Measurements from ENCODE around the gene PDE4A. TPM values are rescaled to one million over a fixed set of nuclear protein-coding genes. Genes with fewer than 3 reads are reported as not detected.
A peak's percentile ranks its signal among the peaks of the same experiment; 100 is the strongest.

The PDE4A gene
- total RNA-seq, 1 donor from 2014 or later: 1.8 TPM

- DNase-seq (ENCODE audit: low read depth): peak; percentile 48
- TF ChIP-seq, protein P1, sequence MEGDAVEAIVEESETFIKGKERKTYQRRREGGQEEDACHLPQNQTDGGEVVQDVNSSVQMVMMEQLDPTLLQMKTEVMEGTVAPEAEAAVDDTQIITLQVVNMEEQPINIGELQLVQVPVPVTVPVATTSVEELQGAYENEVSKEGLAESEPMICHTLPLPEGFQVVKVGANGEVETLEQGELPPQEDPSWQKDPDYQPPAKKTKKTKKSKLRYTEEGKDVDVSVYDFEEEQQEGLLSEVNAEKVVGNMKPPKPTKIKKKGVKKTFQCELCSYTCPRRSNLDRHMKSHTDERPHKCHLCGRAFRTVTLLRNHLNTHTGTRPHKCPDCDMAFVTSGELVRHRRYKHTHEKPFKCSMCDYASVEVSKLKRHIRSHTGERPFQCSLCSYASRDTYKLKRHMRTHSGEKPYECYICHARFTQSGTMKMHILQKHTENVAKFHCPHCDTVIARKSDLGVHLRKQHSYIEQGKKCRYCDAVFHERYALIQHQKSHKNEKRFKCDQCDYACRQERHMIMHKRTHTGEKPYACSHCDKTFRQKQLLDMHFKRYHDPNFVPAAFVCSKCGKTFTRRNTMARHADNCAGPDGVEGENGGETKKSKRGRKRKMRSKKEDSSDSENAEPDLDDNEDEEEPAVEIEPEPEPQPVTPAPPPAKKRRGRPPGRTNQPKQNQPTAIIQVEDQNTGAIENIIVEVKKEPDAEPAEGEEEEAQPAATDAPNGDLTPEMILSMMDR (IDR thresholded peaks at IDR 0.05; ENCODE audit: insufficient read depth, low read length, poor library complexity, severe bottlenecking): no peak
Observed at GRCh38 chr19:10502524-10503001, 82.2 kb downstream of the PDE4A start.

GRCh38 chr19:10503002-10503789 lies 82.9 kb downstream of the PDE4A start, which contains the start of gene KEAP1:
TSS of gene KEAP1 (minus strand) at chr19:10503356. CDS start at chr19:10500033, 3,323 bp downstream.
- Histone ChIP-seq H3K27me3 (ENCODE audit: control insufficient read depth, insufficient read depth, low read length) (no peaks in the 10 kb centered on the region), H3K4me3 (ENCODE audit: low read depth, low read length) (peak within 1 kb of the TSS; percentile 84), H3K36me3 (ENCODE audit: control insufficient read depth, insufficient read depth, low read length) (no peaks in the 10 kb centered on the region)
- TF ChIP-seq, protein P1 (IDR thresholded peaks at IDR 0.05; ENCODE audit: insufficient read depth, low read length, poor library complexity, severe bottlenecking): no peak
- DNase-seq (ENCODE audit: low read depth): no peak

More at GRCh38 chr19:10502524-10503001, 82.2 kb downstream of the PDE4A start:
- no peaks in the 10 kb centered on the region for H3K27me3 ChIP-seq (ENCODE audit: control insufficient read depth, insufficient read depth, low read length)
- H3K36me3 ChIP-seq (ENCODE audit: control insufficient read depth, insufficient read depth, low read length): no peaks in the 10 kb centered on the region
- peak overlapping the region; percentile 84 for H3K4me3 ChIP-seq (ENCODE audit: low read depth, low read length)

DNA sequence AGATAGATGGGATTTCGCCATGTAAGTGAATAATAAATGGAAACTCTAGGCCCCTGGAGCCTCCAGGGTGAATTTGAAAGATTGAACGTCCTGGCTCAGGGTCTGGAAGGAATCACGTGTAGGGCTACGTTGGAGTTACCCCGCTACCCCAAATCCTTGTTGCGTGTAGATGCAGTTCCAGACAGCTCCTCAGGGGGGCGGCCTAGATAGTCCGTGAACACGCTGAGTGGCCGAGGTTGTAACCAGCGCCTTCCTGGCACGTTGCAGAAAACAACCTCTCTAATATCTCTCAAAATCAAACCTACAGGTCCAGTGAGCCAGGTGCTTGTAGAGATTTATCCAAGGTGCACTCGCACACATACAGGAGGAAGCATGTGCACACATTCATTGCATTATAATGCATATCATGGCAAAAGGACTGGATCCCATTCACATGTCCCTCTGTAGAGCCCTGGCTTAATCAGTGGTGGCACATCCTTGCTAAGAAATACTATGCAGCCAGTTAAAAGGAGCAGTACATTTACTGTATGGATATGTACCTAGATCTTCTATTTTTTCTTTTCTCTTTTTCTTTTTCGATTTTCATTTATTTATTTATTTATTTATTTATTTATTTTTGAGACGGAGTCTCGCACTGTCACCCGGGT lies 85.4 kb downstream of the PDE4A start:
- Histone ChIP-seq H3K4me3 (ENCODE audit: low read depth, low read length) (no peak overlapping the region), H3K36me3 (ENCODE audit: control insufficient read depth, insufficient read depth, low read length) (no peaks in the 10 kb centered on the region), H3K27me3 (ENCODE audit: control insufficient read depth, insufficient read depth, low read length) (peaks cover 5% of the 10 kb centered on the region)
- DNase-seq (ENCODE audit: low read depth): no peak
- TF ChIP-seq, protein P1 (IDR thresholded peaks at IDR 0.05; ENCODE audit: insufficient read depth, low read length, poor library complexity, severe bottlenecking): peak; percentile 87

DNA sequence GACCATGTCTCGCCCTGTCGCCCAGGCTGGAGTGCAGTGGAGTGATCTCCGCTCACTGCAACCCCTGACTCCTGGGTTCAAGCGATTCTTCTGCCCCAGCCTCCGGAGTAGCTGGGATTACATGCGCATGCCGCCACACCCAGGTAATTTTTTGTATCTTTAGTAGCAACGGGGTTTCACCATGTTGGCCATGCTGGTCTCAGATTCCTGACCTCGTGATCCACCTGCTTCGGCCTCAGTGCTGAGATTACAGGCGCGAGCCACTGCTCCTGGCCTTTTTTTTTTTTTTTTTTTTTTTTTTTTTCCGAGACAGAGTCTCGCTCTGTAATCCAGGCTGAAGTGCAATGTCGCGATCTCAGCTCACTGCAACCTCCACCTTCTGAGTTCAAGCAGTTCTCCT lies 87.7 kb downstream of the PDE4A start:
- TF ChIP-seq, protein P1 (IDR thresholded peaks at IDR 0.05; ENCODE audit: insufficient read depth, low read length, poor library complexity, severe bottlenecking): no peak
- Histone ChIP-seq H3K27me3 (ENCODE audit: control insufficient read depth, insufficient read depth, low read length) (peaks cover 7% of the 10 kb centered on the region), H3K4me3 (ENCODE audit: low read depth, low read length) (no peak overlapping the region), H3K36me3 (ENCODE audit: control insufficient read depth, insufficient read depth, low read length) (no peaks in the 10 kb centered on the region)
- DNase-seq (ENCODE audit: low read depth): no peak

GRCh38 chr19:10508707-10509106 lies 88.4 kb downstream of the PDE4A start:
- TF ChIP-seq, protein P1 (IDR thresholded peaks at IDR 0.05; ENCODE audit: insufficient read depth, low read length, poor library complexity, severe bottlenecking): no peak
- no peak for DNase-seq (ENCODE audit: low read depth)
- no peaks in the 10 kb centered on the region for H3K36me3 ChIP-seq (ENCODE audit: control insufficient read depth, insufficient read depth, low read length)
- no peak overlapping the region for H3K4me3 ChIP-seq (ENCODE audit: low read depth, low read length)
- H3K27me3 ChIP-seq (ENCODE audit: control insufficient read depth, insufficient read depth, low read length): peaks cover 14% of the 10 kb centered on the region
